ENCODE results near the gene MATCAP1. TPM values are rescaled to one million over a fixed set of nuclear protein-coding genes. Genes with fewer than 3 reads are reported as not detected.

The MATCAP1 gene
- total and polyA plus RNA-seq, 2 of the 8 experiments (the other 6 are each of a cell fraction or from before 2014, with no cell fraction given): 22.9 to 27.5 TPM

- TF ChIP-seq EP300 (IDR thresholded peaks at IDR 0.05; ENCODE audit: borderline replicate concordance in 1 of 2, low read depth in 2 of 2, low read length in 2 of 2): no peak
Observed at GRCh38 chr16:67194260-67194659, 10.5 kb upstream of the MATCAP1 start (continued).
